PFSK-1 (cell line): Measurements from ENCODE around the gene CNTN3.

Experiments used
- POLR2AphosphoS5 ChIP-seq: IDR thresholded peaks from 2 replicates; pipeline ENCODE4 v1.6.1; 2012; ENCODE audit warnings: low read depth, mild to moderate bottlenecking, control low read depth, low read length, moderate library complexity
- TF ChIP-seq, protein P1 (sequence below), 2 experiments: IDR thresholded peaks; 2 replicates each; pipeline versions ENCODE4 v1.6.1 to v1.8.0; 2011 to 2012; ENCODE audit warnings: low read depth in 2 of 2, low read length in 2 of 2, control low read depth in 1 of 2, inconsistent platforms in 1 of 2, mild to moderate bottlenecking in 1 of 2, moderate library complexity in 1 of 2; ENCODE audit not compliant: insufficient read depth in 1 of 2

DNA sequence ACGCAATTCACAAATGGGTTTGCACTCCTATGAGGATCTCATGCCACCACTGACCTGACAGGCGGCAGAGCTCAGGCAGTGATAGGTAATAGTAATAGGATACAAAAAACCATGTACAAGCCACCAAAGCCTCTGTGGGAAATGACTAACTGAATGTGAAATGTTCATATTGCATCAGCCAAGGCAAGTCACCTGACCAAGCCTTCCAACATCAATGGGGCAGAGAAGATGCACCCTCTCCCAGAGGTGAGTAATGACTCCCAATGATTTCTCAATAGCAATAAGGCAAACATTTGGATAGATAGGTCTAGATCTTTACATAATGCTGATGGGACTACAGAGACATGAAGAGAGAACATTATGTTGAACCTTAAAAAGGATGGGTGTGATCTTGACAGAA, 14.9 kb downstream of the CNTN3 start:
- no peak for TF ChIP-seq POLR2AphosphoS5
- TF ChIP-seq, protein P1, sequence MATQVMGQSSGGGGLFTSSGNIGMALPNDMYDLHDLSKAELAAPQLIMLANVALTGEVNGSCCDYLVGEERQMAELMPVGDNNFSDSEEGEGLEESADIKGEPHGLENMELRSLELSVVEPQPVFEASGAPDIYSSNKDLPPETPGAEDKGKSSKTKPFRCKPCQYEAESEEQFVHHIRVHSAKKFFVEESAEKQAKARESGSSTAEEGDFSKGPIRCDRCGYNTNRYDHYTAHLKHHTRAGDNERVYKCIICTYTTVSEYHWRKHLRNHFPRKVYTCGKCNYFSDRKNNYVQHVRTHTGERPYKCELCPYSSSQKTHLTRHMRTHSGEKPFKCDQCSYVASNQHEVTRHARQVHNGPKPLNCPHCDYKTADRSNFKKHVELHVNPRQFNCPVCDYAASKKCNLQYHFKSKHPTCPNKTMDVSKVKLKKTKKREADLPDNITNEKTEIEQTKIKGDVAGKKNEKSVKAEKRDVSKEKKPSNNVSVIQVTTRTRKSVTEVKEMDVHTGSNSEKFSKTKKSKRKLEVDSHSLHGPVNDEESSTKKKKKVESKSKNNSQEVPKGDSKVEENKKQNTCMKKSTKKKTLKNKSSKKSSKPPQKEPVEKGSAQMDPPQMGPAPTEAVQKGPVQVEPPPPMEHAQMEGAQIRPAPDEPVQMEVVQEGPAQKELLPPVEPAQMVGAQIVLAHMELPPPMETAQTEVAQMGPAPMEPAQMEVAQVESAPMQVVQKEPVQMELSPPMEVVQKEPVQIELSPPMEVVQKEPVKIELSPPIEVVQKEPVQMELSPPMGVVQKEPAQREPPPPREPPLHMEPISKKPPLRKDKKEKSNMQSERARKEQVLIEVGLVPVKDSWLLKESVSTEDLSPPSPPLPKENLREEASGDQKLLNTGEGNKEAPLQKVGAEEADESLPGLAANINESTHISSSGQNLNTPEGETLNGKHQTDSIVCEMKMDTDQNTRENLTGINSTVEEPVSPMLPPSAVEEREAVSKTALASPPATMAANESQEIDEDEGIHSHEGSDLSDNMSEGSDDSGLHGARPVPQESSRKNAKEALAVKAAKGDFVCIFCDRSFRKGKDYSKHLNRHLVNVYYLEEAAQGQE (IDR thresholded peaks at IDR 0.05; ENCODE audit: insufficient read depth in 1 of 2, low read depth in 2 of 2, low read length in 2 of 2) = no peak
